ENCODE results near the gene RADIL. TPM values are rescaled to one million over a fixed set of nuclear protein-coding genes. Genes with fewer than 3 reads are reported as not detected.

Gene RADIL
- total RNA-seq, 3 donors from 2014 or later, result 0.35 to 7.4 (median 1.1) TPM

- no peaks in the 10 kb centered on the region for H3K9me3 ChIP-seq
- no peak for ATAC-seq
- H3K36me3 ChIP-seq (ENCODE audit: low read depth), result no peaks in the 10 kb centered on the region
- H3K4me3 ChIP-seq, result no peak overlapping the region
- H3K4me1 ChIP-seq (ENCODE audit: low read depth), result no peaks in the 10 kb centered on the region
- intact Hi-C loops (cut with DNase I, micrococcal nuclease), result no loop called here
- no peak for DNase-seq
- no peak for TF ChIP-seq CTCF (IDR thresholded peaks at IDR 0.05)
Measured at GRCh38 chr7:4841836-4842235, 41.7 kb downstream of the RADIL start.

GRCh38 chr7:4841007-4841784, 42.3 kb downstream of the RADIL start:
- no peak for DNase-seq
- H3K9me3 ChIP-seq, result no peaks in the 10 kb centered on the region

GRCh38 chr7:4840079-4840501, 43.4 kb downstream of the RADIL start:
- Histone ChIP-seq H3K9me3 (no peaks in the 10 kb centered on the region), H3K36me3 (ENCODE audit: low read depth) (no peaks in the 10 kb centered on the region), H3K4me1 (ENCODE audit: low read depth) (no peaks in the 10 kb centered on the region), H3K4me3 (no peak overlapping the region)
- intact Hi-C loops (cut with DNase I, micrococcal nuclease), result no loop called here
- DNase-seq (no peak), ATAC-seq (no peak)
- no peak for TF ChIP-seq CTCF (IDR thresholded peaks at IDR 0.05)

More at GRCh38 chr7:4841007-4841784, 42.3 kb downstream of the RADIL start:
- no peak for ATAC-seq
- intact Hi-C loops (cut with DNase I, micrococcal nuclease), result no loop called here
- no peaks in the 10 kb centered on the region for H3K4me1 ChIP-seq (ENCODE audit: low read depth)
- H3K4me3 ChIP-seq, result no peak overlapping the region
- no peaks in the 10 kb centered on the region for H3K36me3 ChIP-seq (ENCODE audit: low read depth)
- no peak for TF ChIP-seq CTCF (IDR thresholded peaks at IDR 0.05)

- Histone ChIP-seq H3K4me1 (ENCODE audit: low read depth) (no peaks in the 10 kb centered on the region), H3K36me3 (ENCODE audit: low read depth) (no peaks in the 10 kb centered on the region), H3K4me3 (no peak overlapping the region), H3K9me3 (no peaks in the 10 kb centered on the region)
- TF ChIP-seq CTCF (IDR thresholded peaks at IDR 0.05), result no peak
- no peak for ATAC-seq
- DNase-seq, result no peak
- intact Hi-C loops (cut with DNase I, micrococcal nuclease), result no loop called here
Measured at GRCh38 chr7:4838626-4839334, 44.7 kb downstream of the RADIL start.

GRCh38 chr7:4837803-4838625, 45.5 kb downstream of the RADIL start:
- TF ChIP-seq CTCF (IDR thresholded peaks at IDR 0.05), result no peak
- intact Hi-C loops (cut with DNase I, micrococcal nuclease), result no loop called here
- ATAC-seq (no peak), DNase-seq (no peak)
- no peaks in the 10 kb centered on the region for H3K9me3 ChIP-seq
- no peaks in the 10 kb centered on the region for H3K36me3 ChIP-seq (ENCODE audit: low read depth)
- H3K4me1 ChIP-seq (ENCODE audit: low read depth), result no peaks in the 10 kb centered on the region
- H3K4me3 ChIP-seq, result no peak overlapping the region
